HG03457 (cell line): ENCODE results near the gene OSTN.
"Not testable (repeated sequence)": the region's sequence is repeated elsewhere in the genome, so short reads cannot be mapped to it uniquely, and the experiment has no call there.

ENCODE experiments used
- ATAC-seq: cut with Tn5 transposase; IDR thresholded peaks from one replicate; pipeline ENCODE4 v1.9.1; 2021; ENCODE audit warnings: moderate number of reproducible peaks; ENCODE audit not compliant: unreplicated experiment

Gene OSTN

GRCh38 chr3:191262650-191263049, 63.6 kb downstream of the OSTN start:
- ATAC-seq, result peak; percentile 66

- ATAC-seq, result peak; percentile 72
Measured at GRCh38 chr3:191263365-191263764, 64.3 kb downstream of the OSTN start.

- ATAC-seq, result no peak
Measured at GRCh38 chr3:191263850-191264249, 64.8 kb downstream of the OSTN start.

- ATAC-seq, result no peak
Measured at GRCh38 chr3:191268737-191269136, 69.7 kb downstream of the OSTN start.

- peak; percentile 78 for ATAC-seq
Measured at GRCh38 chr3:191269289-191270085, 70.4 kb downstream of the OSTN start.

GRCh38 chr3:191275244-191275643, 76.2 kb downstream of the OSTN start:
- not testable (repeated sequence) for ATAC-seq

- no peak for ATAC-seq
Measured at GRCh38 chr3:191275751-191276150, 76.7 kb downstream of the OSTN start.

GRCh38 chr3:191280111-191280510, 81.1 kb downstream of the OSTN start:
- ATAC-seq, result no peak

GRCh38 chr3:191280882-191281281, 81.8 kb downstream of the OSTN start:
- no peak for ATAC-seq

GRCh38 chr3:191282251-191283185, 83.5 kb downstream of the OSTN start:
- no peak for ATAC-seq

GRCh38 chr3:191283400-191283799, 84.4 kb downstream of the OSTN start:
- ATAC-seq, result no peak

GRCh38 chr3:191290311-191291025, 91.4 kb downstream of the OSTN start:
- ATAC-seq, result no peak

- ATAC-seq, result no peak
Measured at GRCh38 chr3:191292243-191293015, 93.4 kb downstream of the OSTN start.

- ATAC-seq, result no peak
Measured at GRCh38 chr3:191294291-191294690, 95.2 kb downstream of the OSTN start.

- peak; percentile 81 for ATAC-seq
Measured at GRCh38 chr3:191296041-191296541, 97.0 kb downstream of the OSTN start.

- no peak for ATAC-seq
Measured at GRCh38 chr3:191298846-191299245, 99.8 kb downstream of the OSTN start.

- ATAC-seq, result no peak
Measured at GRCh38 chr3:191300422-191300821, 101.4 kb downstream of the OSTN start.

GRCh38 chr3:191301017-191301416, 102.0 kb downstream of the OSTN start:
- peak; percentile 78 for ATAC-seq

GRCh38 chr3:191301782-191302411, 102.9 kb downstream of the OSTN start:
- ATAC-seq, result no peak

GRCh38 chr3:191302451-191302850, 103.4 kb downstream of the OSTN start:
- no peak for ATAC-seq
